ENCODE data around the gene RIPK1.

The RIPK1 gene

DNA sequence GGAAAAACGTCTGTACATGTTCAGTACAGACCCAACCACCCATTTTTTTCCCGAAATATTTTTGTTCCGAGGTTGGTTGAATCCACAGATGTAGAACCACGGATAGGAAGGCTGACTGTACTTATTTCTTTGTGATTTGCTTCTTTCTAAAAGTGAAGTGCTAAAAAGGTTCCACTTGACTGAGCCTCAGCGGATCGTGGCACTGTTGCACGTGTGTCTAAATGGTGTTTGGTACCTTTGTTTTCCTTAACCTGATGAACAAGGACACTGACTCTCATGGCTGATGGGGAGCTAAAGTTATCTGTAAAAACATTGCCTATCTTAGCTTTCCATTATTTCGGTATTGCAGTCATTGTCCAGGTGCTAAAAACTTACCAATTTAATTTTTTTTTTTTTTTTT is 56.4 kb downstream of the RIPK1 start:
- Histone ChIP-seq H3K36me3 (no peaks in the 10 kb centered on the region), H3K4me3 (ENCODE audit: low read depth in 1 of 2, low read length in 1 of 2) (no peak overlapping the region), H3K4me1 (ENCODE audit: control insufficient read depth in 1 of 2, insufficient read depth in 1 of 2, low read depth in 1 of 2, low read length in 1 of 2) (peaks cover 0 to 3% of the 10 kb centered on the region in 2 experiments), H3K27ac (no peak overlapping the region), H3K9me3 (no peaks in the 10 kb centered on the region), H3K27me3 (peaks cover 16% of the 10 kb centered on the region)
- TF ChIP-seq, protein P1, sequence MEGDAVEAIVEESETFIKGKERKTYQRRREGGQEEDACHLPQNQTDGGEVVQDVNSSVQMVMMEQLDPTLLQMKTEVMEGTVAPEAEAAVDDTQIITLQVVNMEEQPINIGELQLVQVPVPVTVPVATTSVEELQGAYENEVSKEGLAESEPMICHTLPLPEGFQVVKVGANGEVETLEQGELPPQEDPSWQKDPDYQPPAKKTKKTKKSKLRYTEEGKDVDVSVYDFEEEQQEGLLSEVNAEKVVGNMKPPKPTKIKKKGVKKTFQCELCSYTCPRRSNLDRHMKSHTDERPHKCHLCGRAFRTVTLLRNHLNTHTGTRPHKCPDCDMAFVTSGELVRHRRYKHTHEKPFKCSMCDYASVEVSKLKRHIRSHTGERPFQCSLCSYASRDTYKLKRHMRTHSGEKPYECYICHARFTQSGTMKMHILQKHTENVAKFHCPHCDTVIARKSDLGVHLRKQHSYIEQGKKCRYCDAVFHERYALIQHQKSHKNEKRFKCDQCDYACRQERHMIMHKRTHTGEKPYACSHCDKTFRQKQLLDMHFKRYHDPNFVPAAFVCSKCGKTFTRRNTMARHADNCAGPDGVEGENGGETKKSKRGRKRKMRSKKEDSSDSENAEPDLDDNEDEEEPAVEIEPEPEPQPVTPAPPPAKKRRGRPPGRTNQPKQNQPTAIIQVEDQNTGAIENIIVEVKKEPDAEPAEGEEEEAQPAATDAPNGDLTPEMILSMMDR (IDR thresholded peaks at IDR 0.05), result no peak

DNA sequence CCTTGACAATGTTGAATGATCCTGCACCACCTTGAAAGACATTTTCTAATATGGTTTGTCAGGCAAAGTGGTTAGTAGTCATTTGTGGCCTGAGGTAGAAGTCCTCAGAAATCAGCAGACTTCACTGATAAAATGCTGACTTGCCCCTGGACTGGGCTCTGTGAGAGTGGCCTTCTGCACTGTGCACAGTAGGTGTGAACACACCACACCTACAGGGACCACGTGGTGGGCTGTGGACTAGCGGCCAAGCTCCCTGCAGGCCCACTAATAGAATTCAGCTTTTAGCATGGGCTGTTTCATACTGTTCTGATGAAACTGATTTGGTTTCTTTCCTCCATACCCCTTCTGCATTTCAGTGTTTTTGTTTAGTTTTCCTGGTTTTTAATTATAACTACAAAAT is 57.5 kb downstream of the RIPK1 start:
- no peaks in the 10 kb centered on the region for H3K9me3 ChIP-seq
- no peaks in the 10 kb centered on the region for H3K36me3 ChIP-seq
- no peak overlapping the region for H3K27ac ChIP-seq
- H3K4me3 ChIP-seq (ENCODE audit: low read depth in 1 of 2, low read length in 1 of 2), result no peak overlapping the region
- TF ChIP-seq, protein P1 (IDR thresholded peaks at IDR 0.05), result no peak
- H3K4me1 ChIP-seq (ENCODE audit: control insufficient read depth in 1 of 2, insufficient read depth in 1 of 2, low read depth in 1 of 2, low read length in 1 of 2), result peaks cover 0 to 3% of the 10 kb centered on the region in 2 experiments
- H3K27me3 ChIP-seq, result peaks cover 4% of the 10 kb centered on the region

DNA sequence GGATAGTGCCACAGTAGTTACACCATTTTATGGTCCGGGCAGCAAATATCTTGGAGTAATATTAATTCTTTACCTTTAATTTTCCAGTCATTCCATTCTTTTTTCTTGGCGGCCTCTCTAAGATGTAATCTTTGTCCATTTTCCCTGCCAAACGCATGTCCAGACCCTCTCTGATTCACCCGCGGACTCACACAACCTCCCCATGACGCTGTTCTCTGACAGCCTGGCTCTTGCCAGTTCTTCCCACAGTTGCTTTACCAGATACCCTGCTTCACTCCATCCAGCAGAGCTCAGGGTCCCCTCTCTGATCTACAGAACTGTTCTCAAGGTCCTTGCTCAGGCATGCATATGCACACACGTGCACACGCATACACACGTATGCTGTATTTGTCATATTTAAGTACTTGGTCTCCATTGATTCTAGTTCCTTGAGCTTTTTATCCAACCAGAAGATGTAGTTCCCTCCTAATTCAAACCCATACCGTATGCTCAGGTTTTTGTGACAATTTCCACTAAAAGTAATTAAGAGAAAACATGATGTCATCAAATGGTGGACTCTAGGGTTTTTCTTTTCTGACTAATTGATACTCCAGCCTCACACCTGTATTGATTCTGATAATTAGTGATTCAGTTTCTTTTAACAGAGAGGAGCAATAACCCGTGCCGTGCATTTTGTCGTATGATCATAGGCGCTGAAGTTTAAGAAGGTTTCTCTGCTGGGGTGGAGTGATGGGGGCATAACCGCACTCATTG is 60.2 kb downstream of the RIPK1 start:
- H3K4me1 ChIP-seq (ENCODE audit: control insufficient read depth in 1 of 2, insufficient read depth in 1 of 2, low read depth in 1 of 2, low read length in 1 of 2), result peaks cover 0 to 3% of the 10 kb centered on the region in 2 experiments
- H3K27ac ChIP-seq, result no peak overlapping the region
- H3K4me3 ChIP-seq (ENCODE audit: low read depth in 1 of 2, low read length in 1 of 2), result no peak overlapping the region
- peaks cover 4% of the 10 kb centered on the region for H3K27me3 ChIP-seq
- TF ChIP-seq, protein P1 (IDR thresholded peaks at IDR 0.05), result no peak
- no peaks in the 10 kb centered on the region for H3K36me3 ChIP-seq
- no peaks in the 10 kb centered on the region for H3K9me3 ChIP-seq

DNA sequence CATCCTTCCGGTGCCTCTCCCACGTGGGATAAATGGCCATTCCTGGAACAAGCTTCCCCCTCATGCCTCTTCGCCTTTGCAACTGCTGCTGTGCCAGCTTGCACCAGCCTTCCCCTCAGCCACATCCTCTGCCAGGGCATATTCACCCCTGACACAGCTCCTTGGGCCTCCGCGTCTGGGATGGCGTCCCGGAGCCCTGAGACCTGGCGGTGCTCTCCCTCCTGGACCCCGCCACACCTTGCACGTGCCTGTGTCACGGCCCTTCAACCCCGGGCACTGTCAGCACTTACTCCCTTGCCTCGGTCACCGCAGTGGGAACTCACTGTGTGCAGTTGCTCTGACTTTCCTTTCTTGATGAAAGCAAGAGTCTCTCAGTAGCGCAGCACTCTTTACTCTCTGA is 63.4 kb downstream of the RIPK1 start:
- H3K9me3 ChIP-seq, result no peaks in the 10 kb centered on the region
- TF ChIP-seq, protein P1 (IDR thresholded peaks at IDR 0.05), result no peak
- H3K27me3 ChIP-seq, result peaks cover 4% of the 10 kb centered on the region
- H3K4me1 ChIP-seq (ENCODE audit: control insufficient read depth in 1 of 2, insufficient read depth in 1 of 2, low read depth in 1 of 2, low read length in 1 of 2), result no peaks in the 10 kb centered on the region
- no peaks in the 10 kb centered on the region for H3K36me3 ChIP-seq
- H3K27ac ChIP-seq, result no peak overlapping the region
- no peak overlapping the region for H3K4me3 ChIP-seq (ENCODE audit: low read depth in 1 of 2, low read length in 1 of 2)

DNA sequence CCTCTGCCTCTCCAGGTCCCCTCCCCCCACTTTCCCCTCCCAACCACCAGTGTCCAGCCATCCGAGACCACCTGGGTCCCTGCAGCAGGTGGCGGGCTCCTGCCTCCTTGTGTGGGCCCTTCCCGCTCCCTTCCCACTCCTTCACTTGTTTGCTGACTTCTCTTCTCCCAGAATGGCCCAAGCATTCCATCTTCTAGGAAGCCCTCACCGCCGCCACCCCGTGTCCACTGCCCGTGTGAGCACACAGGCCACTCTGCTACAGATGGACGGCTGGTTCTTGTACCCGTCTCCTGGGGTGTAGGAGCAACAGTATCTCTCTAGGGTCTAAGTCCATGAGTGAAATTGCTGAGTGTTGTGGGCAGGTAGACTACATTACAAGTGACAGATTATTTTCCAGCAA is 65.2 kb downstream of the RIPK1 start:
- Histone ChIP-seq H3K4me1 (ENCODE audit: control insufficient read depth in 1 of 2, insufficient read depth in 1 of 2, low read depth in 1 of 2, low read length in 1 of 2) (peaks cover 1 to 3% of the 10 kb centered on the region in 2 experiments), H3K36me3 (no peaks in the 10 kb centered on the region), H3K27me3 (peaks cover under 1% of the 10 kb centered on the region), H3K27ac (no peak overlapping the region), H3K4me3 (ENCODE audit: low read depth in 1 of 2, low read length in 1 of 2) (no peak overlapping the region), H3K9me3 (no peaks in the 10 kb centered on the region)
- TF ChIP-seq, protein P1 (IDR thresholded peaks at IDR 0.05), result no peak
